Activated T-cell treated with anti-CD3 and anti-CD28 coated beads, Interleukin-2, amount 50 U/mL, for 24 hours (primary cell): ENCODE measurements around the gene TRPM8.

Source experiments
- DNase-seq: peaks from one replicate; pipeline ENCODE4 v3.0.0-alpha.2; 2020
- H3K27ac Mint-ChIP-seq: 2 replicates; pipeline ENCODE4 v1.8.0; 2020; ENCODE audit warnings: mild to moderate bottlenecking, mixed read lengths
- H3K27me3 Mint-ChIP-seq: 2 replicates; pipeline ENCODE4 v1.8.0; 2020; ENCODE audit warnings: mixed read lengths
- H3K36me3 Mint-ChIP-seq: 2 replicates; pipeline ENCODE4 v1.8.0; 2020; ENCODE audit warnings: low read depth, mixed read lengths
- H3K4me1 Mint-ChIP-seq: 2 replicates; pipeline ENCODE4 v1.8.0; 2020; ENCODE audit warnings: low read depth, mixed read lengths
- H3K4me3 Mint-ChIP-seq: 2 replicates; pipeline ENCODE4 v1.8.0; 2020; ENCODE audit warnings: mild to moderate bottlenecking, moderate library complexity, mixed read lengths
- H3K9me3 Mint-ChIP-seq: 2 replicates; pipeline ENCODE4 v1.8.0; 2020; ENCODE audit warnings: mixed read lengths

Gene TRPM8

DNA sequence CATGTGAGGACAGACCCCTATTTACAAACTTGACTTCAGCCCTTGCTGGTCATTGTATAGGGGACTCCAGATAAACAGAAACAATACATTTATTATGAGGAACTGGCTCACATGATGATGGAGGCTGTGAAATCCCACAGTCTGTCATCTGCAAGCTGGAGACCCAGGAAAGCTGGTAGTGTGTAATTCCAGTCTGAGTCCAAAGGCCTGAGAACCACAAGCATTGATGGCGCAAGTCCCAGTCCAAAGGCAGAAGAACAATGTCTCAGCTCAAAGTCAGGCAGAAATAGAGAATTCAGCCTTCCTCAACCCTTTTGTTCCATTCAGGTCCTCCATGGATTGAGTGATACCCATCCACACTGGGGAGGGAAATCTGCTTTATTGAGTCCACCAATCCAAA is 105.3 kb downstream of the TRPM8 start:
- DNase-seq, result no peak
- H3K36me3 Mint-ChIP-seq, result no peaks in the 10 kb centered on the region
- H3K4me1 Mint-ChIP-seq, result peaks cover 22% of the 10 kb centered on the region
- H3K9me3 Mint-ChIP-seq, result no peaks in the 10 kb centered on the region
- H3K4me3 Mint-ChIP-seq, result no peak overlapping the region
- H3K27ac Mint-ChIP-seq, result no peak overlapping the region
- no peaks in the 10 kb centered on the region for H3K27me3 Mint-ChIP-seq

GRCh38 chr2:234024304-234024703 is 107.1 kb downstream of the TRPM8 start:
- H3K4me3 Mint-ChIP-seq, result no peak overlapping the region
- H3K4me1 Mint-ChIP-seq, result peaks cover 34% of the 10 kb centered on the region
- no peak for DNase-seq
- H3K27ac Mint-ChIP-seq, result no peak overlapping the region
- H3K36me3 Mint-ChIP-seq, result no peaks in the 10 kb centered on the region
- no peaks in the 10 kb centered on the region for H3K9me3 Mint-ChIP-seq
- H3K27me3 Mint-ChIP-seq, result no peaks in the 10 kb centered on the region

- DNase-seq, result no peak
- H3K4me1 Mint-ChIP-seq, result peaks cover 35% of the 10 kb centered on the region
- H3K9me3 Mint-ChIP-seq, result no peaks in the 10 kb centered on the region
- peak overlapping the region; percentile 67 for H3K4me3 Mint-ChIP-seq
- no peaks in the 10 kb centered on the region for H3K36me3 Mint-ChIP-seq
- H3K27ac Mint-ChIP-seq, result peak overlapping the region; percentile 41
- no peaks in the 10 kb centered on the region for H3K27me3 Mint-ChIP-seq
These were observed 108.3 kb downstream of the TRPM8 start for GRCh38 chr2:234025466-234025865.

DNA sequence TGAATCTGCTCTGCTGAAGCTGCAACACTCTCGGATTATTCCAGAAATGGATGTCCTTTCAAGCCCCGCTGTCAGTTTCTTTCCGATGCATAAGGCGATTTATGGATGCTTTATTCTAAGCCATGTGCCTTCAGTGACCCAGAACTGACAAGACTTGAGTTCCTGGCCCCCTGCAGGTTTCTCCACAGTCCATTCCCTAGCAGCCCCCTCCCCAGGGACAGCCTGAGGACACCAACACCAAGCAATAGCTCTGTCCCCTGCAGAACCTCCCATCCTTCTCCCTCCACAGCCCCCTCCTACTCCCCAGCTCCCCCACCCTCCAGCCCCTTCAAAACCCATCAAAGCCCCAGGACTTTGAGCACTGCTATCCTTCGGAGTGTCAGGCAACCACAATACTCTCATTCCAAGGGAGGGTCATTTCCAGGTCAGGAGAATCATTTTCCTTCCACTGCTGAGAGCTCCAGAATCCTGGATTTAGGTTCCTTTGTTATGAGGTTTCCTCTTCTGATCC is 108.8 kb downstream of the TRPM8 start:
- Mint-ChIP-seq H3K4me3 (peak overlapping the region; percentile 67), H3K4me1 (peaks cover 39% of the 10 kb centered on the region), H3K36me3 (no peaks in the 10 kb centered on the region), H3K27me3 (no peaks in the 10 kb centered on the region), H3K9me3 (no peaks in the 10 kb centered on the region), H3K27ac (peak overlapping the region; percentile 42)
- no peak for DNase-seq

- no peak for DNase-seq
- no peaks in the 10 kb centered on the region for H3K36me3 Mint-ChIP-seq
- peak overlapping the region; percentile 7 for H3K27ac Mint-ChIP-seq
- H3K4me1 Mint-ChIP-seq, result peaks cover 47% of the 10 kb centered on the region
- H3K27me3 Mint-ChIP-seq, result no peaks in the 10 kb centered on the region
- no peak overlapping the region for H3K4me3 Mint-ChIP-seq
- no peaks in the 10 kb centered on the region for H3K9me3 Mint-ChIP-seq
These were observed 109.6 kb downstream of the TRPM8 start for GRCh38 chr2:234026693-234027254.

DNA sequence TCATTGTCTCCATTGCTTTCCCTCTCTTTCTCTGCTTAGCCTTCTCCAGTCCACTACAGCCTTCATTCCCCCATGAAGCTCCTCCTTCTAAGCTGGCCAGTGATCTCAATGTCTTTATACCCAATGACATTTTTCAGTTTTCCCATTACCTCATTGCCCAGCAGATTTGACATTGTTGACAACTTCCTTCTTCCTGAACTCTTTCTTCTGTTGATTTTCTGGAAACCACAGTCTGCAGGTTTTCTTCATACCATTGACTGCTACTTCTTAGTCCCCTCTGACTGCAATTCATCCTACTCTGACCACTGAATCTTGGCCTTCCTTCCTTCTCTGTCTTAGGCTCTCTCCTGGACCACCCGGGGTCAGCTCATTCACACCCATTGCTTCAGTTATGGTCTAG is 110.5 kb downstream of the TRPM8 start:
- H3K4me1 Mint-ChIP-seq, result peaks cover 56% of the 10 kb centered on the region
- H3K9me3 Mint-ChIP-seq, result no peaks in the 10 kb centered on the region
- H3K4me3 Mint-ChIP-seq, result no peak overlapping the region
- no peaks in the 10 kb centered on the region for H3K36me3 Mint-ChIP-seq
- H3K27ac Mint-ChIP-seq, result no peak overlapping the region
- H3K27me3 Mint-ChIP-seq, result no peaks in the 10 kb centered on the region
- no peak for DNase-seq

DNA sequence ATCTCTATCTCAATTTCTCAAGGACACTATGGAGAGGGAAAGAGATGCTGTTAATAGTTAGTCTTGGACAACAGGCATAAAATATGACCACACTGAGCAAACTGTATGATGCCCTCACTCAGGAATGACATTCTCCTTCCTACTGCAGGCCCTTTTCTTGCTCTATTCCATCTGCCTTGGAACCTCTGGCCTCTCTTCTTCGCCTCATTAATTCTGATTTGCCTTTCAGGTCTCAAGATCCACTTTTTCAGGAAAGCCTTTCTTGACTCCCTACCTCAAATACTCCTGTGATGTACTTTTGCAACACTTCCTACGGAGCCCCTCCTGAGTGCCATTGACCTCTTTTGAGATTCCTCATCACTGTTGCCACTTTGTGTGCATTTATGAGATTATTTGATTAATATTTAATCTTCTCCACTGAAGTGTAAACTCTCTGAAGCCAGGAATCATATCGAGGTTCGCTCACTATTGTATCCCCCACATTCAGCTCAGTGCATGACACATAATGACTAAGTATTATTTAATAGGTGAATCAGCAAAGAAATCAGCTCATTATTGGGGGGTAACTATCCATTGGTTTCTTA is 112.1 kb downstream of the TRPM8 start:
- Mint-ChIP-seq H3K27ac (no peak overlapping the region), H3K4me3 (no peak overlapping the region), H3K9me3 (peaks cover 9% of the 10 kb centered on the region), H3K4me1 (peaks cover 63% of the 10 kb centered on the region), H3K27me3 (no peaks in the 10 kb centered on the region), H3K36me3 (no peaks in the 10 kb centered on the region)
- no peak for DNase-seq

GRCh38 chr2:234031207-234031606 is 114.0 kb downstream of the TRPM8 start:
- no peak for DNase-seq
- H3K27me3 Mint-ChIP-seq, result no peaks in the 10 kb centered on the region
- H3K36me3 Mint-ChIP-seq, result no peaks in the 10 kb centered on the region
- peaks cover 52% of the 10 kb centered on the region for H3K4me1 Mint-ChIP-seq
- H3K27ac Mint-ChIP-seq, result no peak overlapping the region
- H3K4me3 Mint-ChIP-seq, result no peak overlapping the region
- peaks cover 13% of the 10 kb centered on the region for H3K9me3 Mint-ChIP-seq

DNA sequence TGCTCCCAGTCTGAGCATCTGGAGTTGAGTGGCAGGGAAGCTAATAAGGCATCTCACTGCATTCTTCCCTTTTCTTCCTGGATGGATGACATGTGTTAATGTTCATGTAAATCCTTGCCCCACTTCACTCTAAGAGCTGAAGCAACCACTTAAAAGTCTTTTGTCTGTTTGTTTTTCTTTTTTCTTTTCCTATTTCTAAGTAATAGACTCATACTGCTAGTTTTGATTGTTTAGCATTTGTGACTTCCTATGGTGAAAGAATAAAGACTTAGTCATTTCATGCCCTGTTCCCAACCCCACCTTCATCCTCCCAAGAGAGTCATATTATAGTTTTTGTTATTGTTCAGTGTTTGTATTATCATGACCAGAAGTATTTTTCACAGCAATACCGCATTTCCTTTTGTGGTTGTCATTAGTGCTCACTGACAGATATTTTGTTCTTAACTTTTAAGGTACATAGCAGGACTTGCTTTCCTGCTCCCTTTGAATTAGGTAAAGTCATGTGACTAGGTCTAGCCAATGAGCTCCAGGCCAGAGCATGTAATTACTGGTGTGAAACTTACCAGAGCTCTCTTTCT is 115.2 kb downstream of the TRPM8 start:
- H3K27ac Mint-ChIP-seq, result peak overlapping the region; percentile 27
- no peak overlapping the region for H3K4me3 Mint-ChIP-seq

DNA sequence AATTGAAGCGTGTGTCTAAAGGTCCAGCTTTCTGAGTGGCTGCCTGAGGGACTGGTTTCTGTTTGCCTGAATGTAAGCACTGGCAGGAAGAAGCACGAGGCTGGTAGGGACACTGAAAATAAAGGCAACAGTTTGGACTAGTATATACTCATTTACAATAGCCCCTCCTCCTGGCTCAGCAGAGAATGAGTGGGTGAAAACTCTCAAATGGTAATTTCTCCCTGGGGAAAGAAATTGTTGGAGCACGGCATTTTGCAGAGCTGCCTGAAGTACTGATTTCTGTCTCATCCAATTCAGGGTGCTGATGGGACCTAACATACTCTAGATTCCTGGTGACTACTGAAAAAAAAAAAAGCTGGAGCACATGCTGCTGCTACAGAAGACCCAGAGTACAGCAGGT is 116.0 kb downstream of the TRPM8 start:
- DNase-seq, result no peak
- Mint-ChIP-seq H3K4me3 (no peak overlapping the region), H3K27ac (no peak overlapping the region), H3K36me3 (no peaks in the 10 kb centered on the region), H3K4me1 (peaks cover 36% of the 10 kb centered on the region), H3K9me3 (peaks cover 25% of the 10 kb centered on the region), H3K27me3 (no peaks in the 10 kb centered on the region)

More for the DNA sequence above, 115.2 kb downstream of the TRPM8 start:
- Mint-ChIP-seq H3K9me3 (peaks cover 25% of the 10 kb centered on the region), H3K36me3 (no peaks in the 10 kb centered on the region), H3K27me3 (no peaks in the 10 kb centered on the region), H3K4me1 (peaks cover 41% of the 10 kb centered on the region)
- no peak for DNase-seq

DNA sequence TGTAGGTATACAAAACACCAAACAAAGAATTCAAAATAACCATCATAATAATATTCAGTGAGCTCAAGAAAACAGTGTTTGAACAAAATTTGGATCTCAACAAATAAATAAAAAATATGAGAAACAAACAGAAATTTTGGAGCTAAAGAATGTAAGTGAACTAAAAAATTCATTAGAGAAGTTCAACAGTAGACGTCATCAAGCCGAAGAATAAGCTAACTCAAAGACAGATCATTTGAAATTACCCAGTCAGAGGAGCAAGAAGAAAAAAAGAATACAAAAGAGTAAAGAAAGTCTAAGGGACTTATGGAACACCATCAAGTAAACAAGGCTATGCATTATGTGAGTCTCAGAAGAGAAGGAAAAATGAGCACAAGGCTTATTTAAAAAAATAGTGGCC is 116.7 kb downstream of the TRPM8 start:
- peaks cover 25% of the 10 kb centered on the region for H3K9me3 Mint-ChIP-seq
- H3K27ac Mint-ChIP-seq, result no peak overlapping the region
- no peak overlapping the region for H3K4me3 Mint-ChIP-seq
- no peaks in the 10 kb centered on the region for H3K36me3 Mint-ChIP-seq
- H3K27me3 Mint-ChIP-seq, result no peaks in the 10 kb centered on the region
- no peak for DNase-seq
- H3K4me1 Mint-ChIP-seq, result peaks cover 33% of the 10 kb centered on the region

GRCh38 chr2:234038076-234038802 is 121.1 kb downstream of the TRPM8 start:
- H3K9me3 Mint-ChIP-seq, result peaks cover 22% of the 10 kb centered on the region
- H3K27me3 Mint-ChIP-seq, result no peaks in the 10 kb centered on the region
- no peaks in the 10 kb centered on the region for H3K36me3 Mint-ChIP-seq
- peaks cover 1% of the 10 kb centered on the region for H3K4me1 Mint-ChIP-seq
- H3K27ac Mint-ChIP-seq, result no peak overlapping the region
- H3K4me3 Mint-ChIP-seq, result no peak overlapping the region
- no peak for DNase-seq

DNA sequence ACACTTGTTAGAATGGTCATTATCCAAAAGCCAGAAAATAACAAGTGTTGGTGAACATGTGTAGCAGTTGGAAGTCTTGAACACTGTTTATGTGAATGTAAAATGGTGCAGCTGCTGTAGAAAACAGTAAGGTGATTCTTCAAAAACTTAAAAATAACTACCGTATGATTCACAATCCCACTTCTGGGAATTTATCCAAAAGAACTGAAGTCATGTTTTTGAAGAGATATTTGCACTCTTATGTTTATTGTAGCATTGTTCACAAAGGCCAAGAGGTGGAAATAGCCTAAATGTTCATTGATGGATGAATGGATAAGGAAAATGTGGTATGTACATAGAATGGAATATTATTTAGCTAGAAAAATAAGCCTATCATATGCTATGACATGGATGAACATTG is 127.0 kb downstream of the TRPM8 start:
- Mint-ChIP-seq H3K36me3 (no peaks in the 10 kb centered on the region), H3K9me3 (no peaks in the 10 kb centered on the region), H3K27ac (no peak overlapping the region), H3K27me3 (no peaks in the 10 kb centered on the region), H3K4me3 (no peak overlapping the region), H3K4me1 (no peaks in the 10 kb centered on the region)
- DNase-seq, result no peak

DNA sequence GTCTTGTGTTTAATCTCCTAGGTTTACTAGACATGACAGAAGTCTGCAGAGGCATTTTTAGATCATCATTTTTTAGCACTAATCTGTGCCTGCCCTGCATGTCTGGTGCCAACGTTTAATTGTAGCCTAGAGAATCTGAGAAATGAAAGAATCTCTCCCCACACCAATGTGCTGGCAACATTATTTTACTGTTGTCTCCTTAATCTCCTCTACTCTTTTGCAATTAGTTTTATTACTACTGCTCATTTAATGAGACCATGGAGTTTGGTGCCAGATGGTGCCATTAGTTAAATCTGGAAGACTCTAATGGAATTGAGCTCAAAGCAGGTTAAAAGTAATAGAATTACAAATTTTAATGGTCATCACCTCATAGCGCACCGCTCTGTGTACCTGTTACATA is 129.3 kb downstream of the TRPM8 start:
- Mint-ChIP-seq H3K36me3 (no peaks in the 10 kb centered on the region), H3K9me3 (no peaks in the 10 kb centered on the region), H3K4me3 (no peak overlapping the region), H3K4me1 (peaks cover 4% of the 10 kb centered on the region), H3K27ac (no peak overlapping the region), H3K27me3 (no peaks in the 10 kb centered on the region)
- no peak for DNase-seq

- Mint-ChIP-seq H3K36me3 (no peaks in the 10 kb centered on the region), H3K27ac (no peak overlapping the region), H3K4me3 (no peak overlapping the region), H3K9me3 (no peaks in the 10 kb centered on the region), H3K4me1 (peaks cover 5% of the 10 kb centered on the region), H3K27me3 (no peaks in the 10 kb centered on the region)
- no peak for DNase-seq
These were observed 130.2 kb downstream of the TRPM8 start for GRCh38 chr2:234047361-234047760.
